NK-92 (cell line): ENCODE results near the gene CCNT2.
"Not testable (repeated sequence)": the region's sequence is repeated elsewhere in the genome, so short reads cannot be mapped to it uniquely, and the experiment has no call there.

Experiments
- DNase-seq: peaks from one replicate; lab custom pipeline; 2025; ENCODE audit not compliant: unreplicated experiment; lab: John Stamatoyannopoulos, UW

CCNT2 gene

DNA sequence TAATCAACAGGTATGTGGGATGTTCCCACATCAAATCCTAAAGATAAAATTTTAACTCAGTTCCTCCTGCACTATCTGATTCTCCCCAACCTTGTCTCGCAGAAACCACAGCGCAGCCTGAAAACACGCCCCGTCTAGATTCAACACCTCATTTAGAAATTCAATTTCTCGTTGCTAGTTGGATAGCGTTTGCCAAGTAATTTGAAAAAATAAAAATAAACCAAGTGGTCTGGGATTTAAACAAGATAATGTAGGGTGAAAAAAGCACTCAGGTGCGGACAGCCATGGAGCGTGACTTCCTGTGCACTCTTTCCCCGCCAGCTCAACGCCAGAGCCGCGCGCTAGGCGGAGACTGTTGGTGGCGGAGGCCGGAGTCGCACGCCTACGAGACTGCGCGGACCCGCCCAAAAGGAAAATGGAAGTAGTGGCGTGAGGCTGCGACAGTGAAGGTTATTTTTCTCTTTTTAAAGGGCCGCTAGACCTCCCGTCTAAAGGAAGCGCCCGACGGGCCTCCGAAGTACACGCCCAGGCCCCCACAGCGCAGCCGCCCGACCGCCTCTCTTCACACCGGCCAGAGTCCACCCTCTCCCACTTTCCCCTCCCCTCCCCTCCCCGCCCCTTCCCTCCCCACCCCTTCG lies 615 bp upstream of the CCNT2 start:
- DNase-seq: peak; percentile 55

DNA sequence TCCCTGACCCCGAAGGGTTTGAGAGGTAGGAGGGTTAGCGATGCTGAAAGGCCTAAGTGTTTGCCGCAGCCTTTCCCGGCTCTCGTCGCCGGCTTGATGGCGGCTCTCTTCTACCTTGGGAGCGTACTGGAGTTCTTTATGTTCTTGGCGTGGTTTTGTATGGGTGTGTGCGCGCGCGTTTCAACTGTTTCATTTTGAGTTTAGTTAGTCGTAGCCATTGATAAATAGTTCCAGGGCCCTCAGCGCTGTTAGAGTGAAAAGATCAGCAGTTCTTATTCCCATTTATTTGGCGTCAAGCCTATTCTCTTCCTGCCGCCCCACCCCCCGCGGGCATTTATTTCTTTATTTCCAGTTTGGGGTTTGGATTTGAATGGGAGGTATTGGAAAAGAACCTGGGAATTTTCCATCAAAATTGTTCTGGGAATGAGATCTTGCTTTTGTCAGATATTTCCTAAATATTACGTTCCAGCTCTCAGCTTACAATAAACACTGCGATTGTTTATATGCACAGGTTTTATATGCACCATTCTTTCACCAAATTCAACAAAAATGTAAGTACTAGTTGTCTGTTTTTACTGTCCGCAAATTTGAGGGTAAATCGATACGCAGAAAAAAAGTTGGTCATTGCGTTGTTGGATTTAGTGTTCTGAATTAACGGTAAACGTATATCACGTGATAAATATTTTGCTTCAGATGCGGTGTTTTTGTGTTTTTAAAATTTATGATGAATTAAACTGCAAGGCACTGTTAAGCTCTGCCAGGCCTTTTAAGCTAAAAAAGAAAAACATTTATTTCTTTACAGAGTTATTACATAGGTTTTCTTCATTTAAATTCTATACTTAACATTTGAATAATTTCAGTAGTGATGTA lies 954 bp downstream of the CCNT2 start:
- DNase-seq: no peak

DNA sequence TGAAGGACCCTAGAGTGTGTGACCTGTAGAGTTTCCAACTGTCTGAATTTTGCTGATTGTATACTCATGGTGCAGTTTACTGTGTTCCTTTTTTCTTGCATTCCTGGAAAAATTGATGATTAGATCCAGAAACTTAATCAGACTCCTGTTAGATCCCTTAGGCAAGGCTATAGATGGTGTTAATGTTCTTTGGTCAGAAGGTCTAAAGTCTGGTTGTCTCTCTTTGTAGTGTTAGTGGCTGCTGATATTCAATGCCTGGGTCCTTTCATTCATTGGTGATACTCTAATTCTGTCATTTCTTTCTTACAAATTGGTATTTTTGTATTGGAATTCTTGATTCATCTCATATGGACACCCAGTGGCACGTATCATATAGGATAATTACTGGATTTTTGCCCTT lies 6.3 kb downstream of the CCNT2 start:
- DNase-seq: no peak

DNA sequence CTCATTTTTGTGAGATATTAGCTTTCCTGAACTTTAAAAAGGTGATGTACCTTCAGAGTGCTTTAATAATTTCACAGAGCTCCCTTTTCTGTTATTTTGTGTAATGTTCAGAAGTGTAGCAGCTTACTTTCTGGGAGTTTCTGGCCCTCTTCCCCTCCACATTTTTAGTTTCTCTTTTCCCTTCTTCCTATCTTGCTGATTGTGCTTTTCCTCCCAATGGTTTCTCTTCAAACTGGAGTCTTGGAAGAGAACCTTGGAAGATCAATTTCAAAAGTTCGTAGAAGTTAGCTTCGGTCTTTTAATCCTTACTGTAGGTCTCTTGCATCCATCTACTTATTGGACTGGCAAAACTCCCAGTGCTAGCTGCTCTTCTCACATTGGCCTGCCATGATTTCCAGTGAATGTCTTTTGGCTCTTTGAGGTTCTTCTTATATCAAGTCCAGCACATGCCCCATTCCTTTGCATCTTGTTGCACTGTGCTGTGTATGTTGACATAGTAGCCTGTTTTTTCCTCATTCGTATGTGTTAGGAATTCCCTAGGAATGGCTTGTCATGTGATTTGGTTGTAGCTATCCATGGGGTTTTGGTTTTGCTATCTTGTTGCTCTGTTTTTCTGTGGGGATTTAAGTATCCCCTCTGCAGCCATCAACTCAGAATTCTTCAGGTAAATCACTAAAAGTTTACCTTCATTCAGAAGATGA lies 7.8 kb downstream of the CCNT2 start:
- DNase-seq: no peak

DNA sequence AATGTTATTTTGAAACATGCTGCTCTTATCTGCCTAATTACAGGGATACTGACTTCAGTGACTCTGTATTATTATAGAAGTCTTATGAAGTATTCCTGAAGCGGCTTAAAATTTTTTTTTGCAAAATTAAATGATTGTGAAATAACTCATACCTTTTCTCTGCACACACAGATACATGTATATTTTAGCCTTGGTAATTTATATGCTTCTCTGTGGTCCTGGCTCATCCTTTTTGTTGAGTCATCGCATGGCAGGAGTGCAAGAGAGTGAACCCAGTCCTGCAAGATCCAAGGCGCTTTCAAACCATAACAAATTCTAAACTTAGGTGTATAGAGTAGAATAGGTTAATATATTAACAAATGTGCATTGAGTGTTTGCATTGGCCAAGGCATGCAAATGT lies 8.6 kb downstream of the CCNT2 start:
- no peak for DNase-seq

DNA sequence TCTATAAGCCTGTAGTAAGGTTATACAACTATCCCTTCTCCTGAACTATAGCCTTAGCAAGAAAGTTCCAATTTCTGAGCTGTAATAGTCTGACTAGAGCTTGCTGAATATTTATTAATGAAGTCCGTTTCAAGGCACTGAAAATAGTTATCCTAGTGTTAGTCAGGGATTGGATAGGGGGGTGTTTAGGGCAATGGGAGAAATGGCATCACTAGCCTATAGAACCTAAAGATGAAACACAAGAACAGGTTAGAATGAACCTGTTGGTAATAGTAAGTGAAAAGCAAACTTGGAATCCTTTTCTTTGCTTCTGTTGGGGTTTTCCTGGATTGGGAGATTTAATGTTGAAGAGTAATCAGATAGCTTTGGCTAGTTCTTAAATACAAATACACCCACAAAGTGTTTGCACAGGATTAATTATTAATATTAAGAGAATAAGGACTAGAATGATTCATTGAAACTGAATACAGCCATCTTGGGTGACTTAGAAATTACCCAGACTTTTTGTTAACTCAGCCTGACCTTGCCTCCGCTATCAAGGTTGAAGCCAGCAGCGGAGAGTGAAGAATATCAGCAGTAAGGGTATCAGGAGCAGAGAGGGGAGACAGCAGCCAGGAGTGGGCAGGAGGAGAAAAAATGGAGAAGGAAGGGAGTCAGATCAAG lies 14.4 kb downstream of the CCNT2 start:
- no peak for DNase-seq

DNA sequence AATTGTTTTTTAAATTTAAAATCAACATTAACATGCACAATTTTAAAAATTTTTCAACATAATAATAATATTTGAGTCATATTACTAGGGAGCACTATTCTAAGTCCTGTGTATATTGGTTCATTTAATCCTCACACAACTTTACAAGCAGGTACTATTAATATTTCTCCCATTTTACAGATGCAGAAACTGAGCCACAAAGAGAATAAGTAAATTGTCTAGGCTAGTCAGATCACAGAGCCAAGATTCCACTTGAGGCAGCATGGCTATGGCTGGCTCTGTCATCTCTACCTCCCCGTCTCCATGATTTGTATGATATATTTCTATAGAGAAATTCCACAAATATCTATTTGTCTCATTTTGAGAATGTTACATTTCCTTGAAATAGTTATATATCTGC lies 15.1 kb downstream of the CCNT2 start:
- no peak for DNase-seq

DNA sequence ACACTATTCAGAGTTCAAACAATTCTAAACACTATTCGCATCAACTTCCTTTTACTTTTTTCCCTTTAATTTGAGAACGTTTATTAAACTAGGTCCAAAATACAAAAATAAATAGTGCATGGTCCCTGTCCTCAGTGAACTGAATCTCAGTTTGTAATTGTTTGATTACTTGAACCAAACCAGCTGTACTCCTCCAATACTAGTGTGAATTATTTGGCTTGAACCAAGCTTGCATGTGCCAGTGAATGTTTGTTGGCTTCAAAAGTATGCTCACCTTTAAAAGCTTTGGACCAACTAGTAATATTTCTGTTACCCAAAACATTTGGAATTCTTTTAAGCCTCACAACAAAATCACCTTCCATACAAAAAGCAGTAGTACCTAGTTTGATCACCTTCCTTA lies 15.5 kb downstream of the CCNT2 start:
- no peak for DNase-seq

DNA sequence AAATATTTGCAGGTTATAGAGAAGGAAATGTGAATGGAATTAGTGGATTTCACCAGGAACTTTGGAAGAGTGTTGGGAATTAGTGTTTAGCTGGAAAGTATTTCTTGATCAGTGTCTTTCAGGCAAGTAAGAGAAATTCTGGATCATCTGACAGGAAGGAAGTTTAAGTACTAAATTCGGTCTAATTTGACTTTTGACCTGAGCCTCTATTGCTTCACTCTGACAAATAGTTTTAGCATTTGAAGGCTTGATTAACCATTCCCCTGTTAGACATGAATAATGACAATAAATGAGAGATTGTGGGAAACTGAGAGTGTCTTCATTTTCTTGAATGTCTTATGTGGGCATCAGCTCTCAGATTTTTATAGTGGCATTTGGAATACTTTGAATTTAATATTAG lies 16.0 kb downstream of the CCNT2 start:
- no peak for DNase-seq

DNA sequence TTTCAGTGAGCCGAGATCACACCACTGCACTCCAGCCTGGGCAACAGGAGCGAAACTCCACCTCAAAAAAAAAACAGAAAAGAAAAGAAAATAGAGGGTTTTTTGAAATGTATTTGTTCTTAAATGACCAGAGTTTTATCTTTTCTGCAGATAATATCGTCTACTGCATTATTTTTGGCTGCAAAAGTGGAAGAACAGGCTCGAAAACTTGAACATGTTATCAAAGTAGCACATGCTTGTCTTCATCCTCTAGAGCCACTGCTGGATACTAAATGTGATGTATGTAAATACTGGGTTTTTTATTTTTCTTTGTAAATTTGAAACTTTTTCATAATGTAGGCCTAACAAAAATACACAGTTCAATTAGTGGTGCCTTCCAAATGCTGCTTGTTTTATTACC lies 18.1 kb downstream of the CCNT2 start:
- no peak for DNase-seq

DNA sequence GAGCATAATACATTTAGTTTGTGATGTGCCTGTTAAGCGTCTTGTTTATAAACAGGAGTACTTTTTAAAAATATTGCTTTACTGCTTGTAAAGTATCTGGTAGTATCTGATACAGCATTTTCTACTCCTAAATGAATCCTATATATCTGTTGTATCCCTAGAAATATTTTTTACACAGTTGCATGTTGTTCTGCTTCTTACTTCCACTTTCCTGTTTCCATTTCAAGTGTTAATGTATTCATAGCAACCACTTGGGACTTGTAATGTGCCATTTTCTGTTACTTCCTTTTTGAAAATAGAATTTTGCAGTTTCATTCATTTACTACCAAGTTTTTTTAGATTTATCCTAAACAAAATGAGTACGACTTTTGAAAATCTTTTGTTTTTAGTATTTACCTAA lies 24.9 kb downstream of the CCNT2 start:
- no peak for DNase-seq

DNA sequence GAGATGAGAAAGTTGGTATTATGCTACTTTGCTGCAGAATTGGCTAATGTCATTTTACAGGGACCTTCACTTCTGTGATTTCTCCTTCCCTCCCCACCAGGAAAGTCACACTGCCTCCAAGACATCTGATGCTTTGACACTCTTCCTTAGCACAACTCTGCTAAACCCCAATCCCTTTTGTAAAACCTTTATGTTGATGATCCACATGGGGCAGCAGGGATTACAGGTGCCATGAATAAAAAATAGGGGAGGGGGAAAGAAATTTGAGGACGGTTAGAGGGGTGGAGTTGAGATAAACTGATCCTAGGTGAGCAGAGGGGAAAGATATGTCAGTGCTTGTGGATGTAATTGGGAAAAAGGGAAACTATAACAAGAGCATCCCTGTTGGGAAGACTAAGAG lies 26.4 kb downstream of the CCNT2 start:
- DNase-seq: no peak

DNA sequence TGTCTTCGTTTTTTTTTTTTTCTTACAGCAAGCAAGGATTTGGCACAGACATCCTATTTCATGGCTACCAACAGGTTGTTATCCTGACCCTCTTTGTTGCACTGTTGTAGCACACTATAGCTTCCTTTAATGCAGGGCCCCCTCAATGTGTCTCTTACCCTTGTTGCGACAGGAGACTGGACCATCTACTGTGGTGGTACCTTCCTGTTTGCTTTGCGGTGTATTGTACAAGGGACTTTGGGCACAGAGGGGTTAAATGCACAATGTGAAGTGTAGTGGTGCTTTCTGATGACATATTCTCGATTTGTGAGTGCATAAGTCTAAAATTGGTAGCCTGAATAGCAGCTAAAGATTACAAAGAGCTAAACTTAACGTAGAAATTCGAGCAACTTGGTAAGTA lies 27.5 kb downstream of the CCNT2 start:
- DNase-seq: no peak

DNA sequence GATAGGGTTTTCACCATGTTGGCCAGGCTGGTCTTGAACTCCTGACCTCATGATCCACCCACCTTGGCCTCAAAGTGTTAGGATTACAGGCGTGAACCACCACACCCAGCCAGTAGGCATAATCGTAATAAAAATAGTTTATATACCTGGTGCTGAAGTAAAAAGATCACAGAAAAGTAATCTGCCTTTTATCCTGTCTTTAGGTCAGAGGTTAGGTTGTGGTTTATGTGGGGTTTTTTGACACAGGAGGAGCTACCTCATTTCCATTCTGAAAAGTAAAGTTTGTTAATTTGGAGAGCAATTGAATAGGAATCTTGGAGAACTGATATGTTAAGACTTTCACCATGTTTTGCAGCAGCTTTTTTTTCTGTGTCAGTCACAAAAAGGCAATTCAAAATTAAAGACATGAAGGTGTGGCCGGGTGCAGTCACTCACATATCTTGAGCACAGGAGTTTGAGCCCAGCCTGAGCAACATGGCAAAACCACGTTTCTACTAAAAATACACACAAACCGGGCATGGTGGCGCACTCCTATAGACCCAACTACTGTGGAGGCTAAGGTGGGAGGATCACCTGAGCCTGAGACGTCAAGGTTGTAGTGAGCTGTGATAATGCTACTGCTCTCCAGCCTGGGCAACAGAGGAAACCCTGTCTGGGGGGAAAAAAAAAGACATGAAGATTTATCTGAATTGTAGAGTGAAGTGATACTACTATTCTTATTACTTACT lies 31.5 kb downstream of the CCNT2 start:
- DNase-seq: no peak

DNA sequence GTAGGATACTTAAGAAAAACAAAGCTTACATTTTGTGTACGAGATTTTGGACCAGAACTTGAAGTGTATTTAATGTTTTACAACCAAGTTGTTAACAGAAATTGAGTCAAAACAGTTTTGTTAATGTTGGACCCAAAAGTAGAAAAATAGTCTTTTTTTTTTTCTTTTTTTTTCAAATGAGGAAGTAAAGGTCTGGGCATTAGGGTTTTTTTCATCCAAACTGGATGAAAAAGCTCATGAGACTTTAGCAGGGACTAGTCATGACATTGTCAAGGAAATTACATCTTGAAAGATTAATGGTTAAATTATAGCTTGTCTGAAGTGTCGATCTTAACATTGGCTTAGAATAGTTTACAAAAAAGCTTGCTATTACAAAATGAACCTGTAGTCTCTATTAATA lies 32.3 kb downstream of the CCNT2 start:
- DNase-seq: no peak

DNA sequence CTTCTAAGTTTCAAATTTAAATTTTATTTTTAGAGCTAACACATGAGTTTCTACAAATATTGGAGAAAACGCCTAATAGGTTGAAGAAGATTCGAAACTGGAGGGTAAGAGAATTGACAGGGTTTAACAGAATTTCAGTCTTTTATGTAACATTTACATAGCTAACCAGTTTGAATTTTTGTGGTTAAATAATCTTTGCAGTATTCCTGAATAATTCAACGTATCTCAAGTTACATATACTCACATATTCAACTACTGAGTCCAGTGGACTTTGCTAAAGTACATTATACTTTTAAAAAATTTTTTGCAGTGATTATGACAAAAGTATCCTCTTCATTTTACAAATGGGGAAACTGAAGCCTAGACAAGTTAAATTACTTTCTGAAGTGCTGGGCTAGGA lies 34.0 kb downstream of the CCNT2 start:
- DNase-seq: no peak

DNA sequence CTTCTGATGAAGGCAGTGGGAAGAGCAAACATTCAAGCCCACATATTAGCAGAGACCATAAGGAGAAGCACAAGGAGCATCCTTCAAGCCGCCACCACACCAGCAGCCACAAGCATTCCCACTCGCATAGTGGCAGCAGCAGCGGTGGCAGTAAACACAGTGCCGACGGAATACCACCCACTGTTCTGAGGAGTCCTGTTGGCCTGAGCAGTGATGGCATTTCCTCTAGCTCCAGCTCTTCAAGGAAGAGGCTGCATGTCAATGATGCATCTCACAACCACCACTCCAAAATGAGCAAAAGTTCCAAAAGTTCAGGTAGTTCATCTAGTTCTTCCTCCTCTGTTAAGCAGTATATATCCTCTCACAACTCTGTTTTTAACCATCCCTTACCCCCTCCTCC lies 35.4 kb downstream of the CCNT2 start:
- DNase-seq: no peak

DNA sequence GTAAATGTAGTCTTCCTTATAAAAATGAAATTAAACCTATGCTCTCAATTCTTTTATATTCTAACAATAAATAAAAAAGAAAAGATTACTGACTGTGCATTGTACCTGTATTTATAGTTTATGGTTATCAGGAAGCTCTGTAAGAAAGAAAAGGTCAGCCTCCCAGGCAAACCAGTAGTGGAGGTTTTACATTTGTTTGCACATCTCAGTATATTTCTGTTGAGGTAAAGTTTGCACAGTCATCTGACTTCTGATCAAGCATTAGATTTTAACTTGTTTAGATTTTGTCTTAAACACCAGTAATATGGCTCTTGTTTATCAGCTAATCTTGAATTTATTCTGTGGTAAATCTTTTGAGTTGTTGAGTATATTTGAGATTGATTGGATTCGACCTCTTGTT lies 37.1 kb downstream of the CCNT2 start:
- DNase-seq: no peak

DNA sequence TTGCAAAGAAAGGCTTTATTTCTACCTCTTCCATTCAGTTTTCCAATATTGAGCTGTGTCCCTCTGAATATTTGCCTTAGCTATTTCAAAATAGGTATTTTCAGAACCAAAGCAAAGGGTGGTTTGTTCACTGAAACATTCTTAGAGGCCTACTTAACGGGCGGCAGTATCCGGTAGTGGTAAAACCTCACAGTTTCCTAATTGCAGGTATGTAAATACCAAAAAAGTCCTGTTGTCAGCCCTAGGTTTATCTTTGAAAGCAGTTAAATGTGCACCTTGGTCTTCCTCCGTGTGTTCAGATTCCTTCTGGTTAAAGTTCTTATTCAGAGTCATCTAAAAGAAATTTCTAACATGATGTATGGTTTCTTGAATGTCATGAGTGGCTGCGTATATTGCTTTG lies 38.9 kb downstream of the CCNT2 start:
- DNase-seq: no peak

DNA sequence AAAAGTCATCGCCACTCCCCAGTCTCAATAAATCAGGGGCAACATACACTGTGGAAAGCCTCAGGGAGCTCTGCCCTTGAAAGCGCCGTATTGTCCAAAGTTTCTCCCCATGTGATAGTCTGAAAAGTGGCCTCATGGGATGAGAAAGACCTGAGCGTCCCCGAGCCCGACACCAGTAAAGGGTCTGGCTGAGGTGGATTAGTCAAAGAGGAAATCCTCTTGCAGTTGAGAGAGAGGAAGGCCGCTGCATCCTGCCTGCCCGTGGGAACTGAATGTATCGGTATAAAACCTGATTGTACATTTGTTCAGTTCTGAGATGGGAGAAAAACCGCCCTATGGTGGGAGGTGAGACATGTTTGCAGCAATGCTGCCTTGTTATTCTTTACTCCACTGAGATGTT lies 48.5 kb downstream of the CCNT2 start:
- DNase-seq: not testable (repeated sequence)
